K562 (cell line): Measurements from ENCODE around the gene DNAJC15. TPM values are rescaled to one million over a fixed set of nuclear protein-coding genes. Genes with fewer than 3 reads are reported as not detected.

Source experiments
- ATAC-seq: fragments of 200-7000 bp; cut with Tn5 transposase; 3 replicates; pipeline ENCODE4 v1.9.1; 2020; ENCODE audit warnings: moderate library complexity
- BruUV-seq: library from RNA; stranded (reverse); fragments of 400-500 nt; replicated peaks from 2 replicates; lab custom pipeline; 2021; lab: Mats Ljungman, UMichigan
- CTCF ChIA-PET: fragments of 300-600 bp; formaldehyde crosslinking; extraction: SDS; loops from one replicate; lab custom pipeline; 2021; ENCODE audit warnings: low intra/inter-chr PET ratio; lab: Yijun Ruan, JAX
- POLR2A ChIA-PET: fragments of 300-600, 350-650 bp; sonication (Branson Sonifier 250); formaldehyde crosslinking; extraction: SDS; loops from one replicate; lab custom pipeline; 2021; ENCODE audit warnings: antibody characterized with exemption, inconsistent platforms; lab: Yijun Ruan, JAX
- DNase-seq, 4 experiments: peaks; one replicate each; pipeline versions ENCODE4 v3.0.0 to v3.0.0-alpha.2; 2011 to 2018; ENCODE audit warnings: low spot score in 3 of 4, mixed read lengths in 3 of 4; ENCODE audit errors: extremely low read depth in 1 of 4
- FAIRE-seq: peaks from 2 replicates; lab custom pipeline; 2011; peaks lifted over from hg19 to GRCh38; lab: Jason Lieb, UNC
- H2AFZ ChIP-seq: 2 replicates; pipeline ENCODE4 v1.6.0; 2011; ENCODE audit warnings: low read depth, low read length, control low read depth, inconsistent platforms
- H3K27ac ChIP-seq: fragments of 200-600 bp; 3 replicates; pipeline ENCODE4 v1.8.0; 2011; ENCODE audit warnings: low read depth, mild to moderate bottlenecking, control low read depth, inconsistent platforms, low read length, moderate library complexity, mixed read lengths; ENCODE audit errors: extremely low read depth
- H3K27me3 ChIP-seq, 2 experiments: fragments of 300-600 bp in 1 of 2; 2 replicates in 1 of 2; 3 replicates in 1 of 2; pipeline versions ENCODE4 v1.6.0 to v1.8.0; 2011; ENCODE audit warnings: inconsistent platforms in 2 of 2, low read length in 2 of 2, mild to moderate bottlenecking in 1 of 2, mixed read lengths in 1 of 2, moderate library complexity in 1 of 2; ENCODE audit not compliant: control insufficient read depth in 2 of 2, insufficient read depth in 2 of 2
- H3K36me3 ChIP-seq: fragments of 300-600 bp; 3 replicates; pipeline ENCODE4 v1.8.0; 2011; ENCODE audit warnings: mild to moderate bottlenecking, low read length, inconsistent platforms; ENCODE audit not compliant: control insufficient read depth, insufficient read depth
- H3K4me1 ChIP-seq, 2 experiments: fragments of 200-600 bp in 1 of 2; replicated peaks in 1 of 2; 2 replicates in 1 of 2; 3 replicates in 1 of 2; pipeline versions ENCODE4 v1.5.1 to v1.8.0; 2011; ENCODE audit warnings: inconsistent platforms in 2 of 2, low read length in 2 of 2, mild to moderate bottlenecking in 1 of 2, mixed read lengths in 1 of 2, moderate library complexity in 1 of 2; ENCODE audit not compliant: control insufficient read depth in 2 of 2, insufficient read depth in 2 of 2
- H3K4me2 ChIP-seq: 2 replicates; pipeline ENCODE4 v1.6.1; 2011; ENCODE audit warnings: low read length, control low read depth, inconsistent platforms, mixed read lengths; ENCODE audit not compliant: insufficient read depth
- H3K4me3 ChIP-seq: fragments of 200-600 bp; sonication (generic), shearing (Covaris generic); 2 replicates; pipeline ENCODE4 v1.5.1; 2016; ENCODE audit warnings: control low read depth, inconsistent platforms
- H3K79me2 ChIP-seq: fragments of 200-600 bp; 3 replicates; pipeline ENCODE4 v1.8.0; 2011; ENCODE audit warnings: low read length, inconsistent platforms; ENCODE audit not compliant: control insufficient read depth, insufficient read depth
- H3K9ac ChIP-seq, 2 experiments: 2 replicates each; pipeline versions ENCODE4 v1.6.0 to v1.6.1; 2011; ENCODE audit warnings: low read depth in 2 of 2, low read length in 2 of 2, control low read depth in 1 of 2, inconsistent platforms in 1 of 2, mild to moderate bottlenecking in 1 of 2, mixed read lengths in 1 of 2; ENCODE audit not compliant: insufficient read depth in 1 of 2
- H3K9me1 ChIP-seq: one replicate; pipeline ENCODE4 v1.6.0; 2011; ENCODE audit warnings: inconsistent platforms, mild to moderate bottlenecking, low read length, moderate library complexity; ENCODE audit not compliant: control insufficient read depth, insufficient read depth
- H3K9me3 ChIP-seq: replicated peaks from 2 replicates; pipeline ENCODE4 v1.5.1; 2011; ENCODE audit warnings: low read depth, low read length, inconsistent platforms; ENCODE audit not compliant: control insufficient read depth, insufficient read depth
- H4K20me1 ChIP-seq: replicated peaks from 2 replicates; pipeline ENCODE4 v1.6.1; 2011; ENCODE audit warnings: low read length, inconsistent platforms, mixed read lengths; ENCODE audit not compliant: control insufficient read depth, insufficient read depth
- C11orf30 ChIP-seq: fragments of 450-650 bp; IDR thresholded peaks from 2 replicates; pipeline ENCODE4 v1.6.1; 2016; ENCODE audit warnings: low read depth, mild to moderate bottlenecking
- ELK1 ChIP-seq: sonication (generic); formaldehyde crosslinking; IDR thresholded peaks from 2 replicates; pipeline ENCODE4 v1.8.1; 2022; ENCODE audit warnings: missing genetic modification reagents
- NCOA2 ChIP-seq, 2 experiments: fragments of 450-650 bp; IDR thresholded peaks; 2 replicates each; pipeline ENCODE4 v1.6.1; 2018; ENCODE audit warnings: mild to moderate bottlenecking in 2 of 2, moderate library complexity in 1 of 2; ENCODE audit not compliant: partially characterized antibody in 2 of 2
- POLR2B ChIP-seq: fragments of 450-650 bp; IDR thresholded peaks from 2 replicates; pipeline ENCODE4 v1.6.1; 2018; ENCODE audit warnings: low read depth; ENCODE audit not compliant: partially characterized antibody
- SRSF9 ChIP-seq: fragments of 200-400 bp; formaldehyde crosslinking; IDR thresholded peaks from 2 replicates; pipeline ENCODE4 v1.6.1; 2017; ENCODE audit warnings: low read depth, low read length, borderline replicate concordance
- TAL1 ChIP-seq: fragments of 450-650 bp; IDR thresholded peaks from 2 replicates; pipeline ENCODE4 v1.6.1; 2016; ENCODE audit warnings: mild to moderate bottlenecking
- ZNF316 ChIP-seq: fragments of 450-650 bp; IDR thresholded peaks from 2 replicates; pipeline ENCODE4 v1.6.1; 2016
- WGBS: fragments of 100-300 bp; shearing (Covaris generic); methylation state at CpG from one replicate; pipeline ENCODE4 v1.1.6; 2016; ENCODE audit warnings: low coverage, mixed read lengths; ENCODE audit not compliant: insufficient coverage; ENCODE audit errors: missing lambda C conversion rate; 5-methylcytosine and 5-hydroxymethylcytosine counted together
- in situ Hi-C: fragments of 300-500 bp; cut with MboI; formaldehyde crosslinking; loops from 4 replicates; pipeline ENCODE4 v1.15.0; 2018; ENCODE audit warnings: inconsistent platforms, mixed read lengths
- intact Hi-C: fragments of 100-400 bp; cut with micrococcal nuclease; formaldehyde crosslinking; loops from 2 replicates; pipeline ENCODE4 v1.14.2; 2022
- polyA plus RNA-seq, 8 experiments: library from polyadenylated mRNA; depleted of rRNA in 4 of 8; stranded (reverse) in 5 of 8; unstranded in 3 of 8; fragments of >200 nt; fragmentation: Nextera tagmentation in 2 of 8; fragmentation: Illumina TruSeq in 1 of 8; extraction: Ambion mirVana in 2 of 8; extraction: Trizol in 1 of 8; gene quantifications; 2 replicates each; pipeline versions ENCODE4 v1.2.1 to v1.2.3, GENCODE V29; 2011 to 2014; ENCODE audit warnings: inconsistent platforms in 1 of 8, missing spikeins in 1 of 8
- total RNA-seq, 7 experiments: library from RNA; depleted of rRNA in 6 of 7; stranded (reverse); fragments of >200 nt in 6 of 7; fragmentation: Illumina TruSeq in 2 of 7; extraction: Trizol in 2 of 7; gene quantifications; 2 replicates each; pipeline versions ENCODE4 v1.2.1 to v1.2.3, GENCODE V29; 2011 to 2021; ENCODE audit warnings: low replicate concordance in 1 of 7

Gene DNAJC15
- total and polyA plus RNA-seq, 9 of the 15 experiments (the other 6 are each of a cell fraction or from before 2014, with no cell fraction given): 0.47 to 3.8 (median 1.0) TPM

DNA sequence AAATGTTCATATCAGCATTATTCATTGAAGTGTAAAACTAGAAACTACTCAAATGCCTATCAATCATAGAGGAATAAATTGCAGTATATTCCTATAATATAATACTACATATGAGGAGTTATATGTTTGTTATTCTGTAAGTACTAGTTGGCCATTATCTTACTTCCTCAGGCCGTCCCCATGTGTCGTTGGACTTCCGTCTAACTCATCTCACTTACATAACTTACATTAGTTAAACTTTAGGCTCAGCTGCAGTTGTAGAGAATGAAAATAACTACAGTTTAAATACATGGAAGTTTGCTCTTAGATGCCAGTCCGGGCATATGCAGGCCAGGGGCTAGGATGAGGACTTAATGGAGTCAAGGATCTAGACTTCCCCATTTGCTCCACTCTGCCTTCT is 22.7 kb upstream of the DNAJC15 start:
- Histone ChIP-seq H3K79me2 (no peaks in the 10 kb centered on the region), H4K20me1 (no peaks in the 10 kb centered on the region), H3K9ac (no peak overlapping the region), H3K4me3 (no peak overlapping the region), H2AFZ (no peak overlapping the region), H3K4me1 (no peaks in the 10 kb centered on the region), H3K36me3 (no peaks in the 10 kb centered on the region), H3K27ac (no peak overlapping the region), H3K27me3 (no peaks in the 10 kb centered on the region; a peak in 1 of 5 replicates), H3K9me1 (no peaks in the 10 kb centered on the region), H3K9me3 (no peaks in the 10 kb centered on the region), H3K4me2 (no peak overlapping the region)
- no peak for FAIRE-seq
- no peak for ATAC-seq
- in situ Hi-C loops: no loop called here
- WGBS: 2% methylated on average over 4 of the region's 4 CpGs
- BruUV-seq: no TSS peak
- intact Hi-C loops: no loop called here
- ChIA-PET CTCF (no interaction called here), POLR2A (interaction anchor here (0.6 kb wide), 1 partner anchor 13 kb away, joined by 3 read pairs; no protein-coding TSS in a partner anchor)
- TF ChIP-seq TAL1 (no peak), ZNF316 (peak; percentile 30; the same call in 1 of the 2 replicates), POLR2B (no peak), C11orf30 (0 out of 2 replicates have a peak, but pooled peaks have one; percentile 28)
- DNase-seq: no peak

DNA sequence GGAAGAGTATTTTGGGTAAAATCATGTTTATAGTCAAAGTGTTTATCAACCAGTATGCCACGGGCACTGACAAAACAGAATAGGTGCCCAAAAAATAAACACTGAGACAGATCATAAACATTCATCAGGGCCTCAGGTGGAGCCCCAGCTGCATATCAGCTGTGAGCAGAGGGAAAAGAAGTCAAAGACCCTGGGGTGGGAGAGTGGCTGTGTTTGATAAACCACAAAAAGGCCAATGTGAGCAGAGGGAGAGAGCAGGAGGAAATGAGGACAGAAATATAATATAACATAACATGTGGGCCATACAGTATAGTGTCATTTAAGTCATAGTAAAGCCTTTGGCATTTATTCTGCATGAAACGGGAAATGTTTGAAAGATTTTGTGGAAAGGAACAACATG is 21.4 kb upstream of the DNAJC15 start:
- Histone ChIP-seq H3K9ac (no peak overlapping the region), H3K4me1 (no peaks in the 10 kb centered on the region), H3K4me3 (no peak overlapping the region), H3K27me3 (no peaks in the 10 kb centered on the region), H3K9me3 (no peaks in the 10 kb centered on the region), H4K20me1 (no peaks in the 10 kb centered on the region), H3K36me3 (no peaks in the 10 kb centered on the region), H3K79me2 (no peaks in the 10 kb centered on the region), H3K27ac (no peak overlapping the region), H3K9me1 (no peaks in the 10 kb centered on the region), H2AFZ (no peak overlapping the region), H3K4me2 (no peak overlapping the region)
- no peak for ATAC-seq
- DNase-seq: no peak
- no peak for TF ChIP-seq SRSF9
- no peak for TF ChIP-seq NCOA2 (IDR thresholded peaks at IDR 0.05; ENCODE audit: partially characterized antibody in 2 of 2)
- no peak for TF ChIP-seq ELK1 (CRISPR knock-in tag)
- CTCF ChIA-PET: no interaction called here
- 0% methylated on average over 2 of the region's 2 CpGs for WGBS
- no TSS peak for BruUV-seq
- FAIRE-seq: no peak
- intact Hi-C loops (no loop called here), in situ Hi-C loops (no loop called here)
- POLR2A ChIA-PET: no interaction called here
